GM18907 (cell line): Measurements from ENCODE around the gene ABCA12.
A peak's percentile ranks its signal among the peaks of the same experiment; 100 is the strongest.

Experiments used
- ATAC-seq: cut with Tn5 transposase; IDR thresholded peaks from one replicate; pipeline ENCODE4 v1.9.1; 2021; ENCODE audit warnings: mild to moderate bottlenecking, moderate library complexity; ENCODE audit not compliant: unreplicated experiment

The ABCA12 gene

DNA sequence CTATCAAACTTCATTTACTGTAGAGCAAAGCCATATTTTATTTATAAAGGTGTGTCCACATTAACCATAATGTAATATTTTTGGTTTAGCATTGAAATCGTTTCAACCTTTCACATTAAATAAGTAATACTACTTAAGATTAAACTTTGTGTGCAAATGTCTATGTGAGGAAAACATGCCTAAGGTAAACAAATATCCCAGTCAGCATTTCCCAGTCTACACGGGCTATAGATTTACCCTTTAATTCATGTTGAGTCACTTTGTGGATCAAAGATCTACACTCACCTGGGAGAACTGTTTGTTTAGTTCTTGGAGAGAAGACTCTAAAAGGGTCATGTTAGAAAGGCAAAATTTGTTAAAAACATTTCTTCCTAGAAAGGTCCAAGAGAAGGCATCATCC, 89.1 kb downstream of the ABCA12 start:
- no peak for ATAC-seq

GRCh38 chr2:215038421-215038820, 100.0 kb downstream of the ABCA12 start:
- no peak for ATAC-seq

GRCh38 chr2:215036314-215036713, 102.1 kb downstream of the ABCA12 start:
- ATAC-seq: no peak

- ATAC-seq: no peak
Observed at GRCh38 chr2:215034154-215034553, 104.3 kb downstream of the ABCA12 start.

DNA sequence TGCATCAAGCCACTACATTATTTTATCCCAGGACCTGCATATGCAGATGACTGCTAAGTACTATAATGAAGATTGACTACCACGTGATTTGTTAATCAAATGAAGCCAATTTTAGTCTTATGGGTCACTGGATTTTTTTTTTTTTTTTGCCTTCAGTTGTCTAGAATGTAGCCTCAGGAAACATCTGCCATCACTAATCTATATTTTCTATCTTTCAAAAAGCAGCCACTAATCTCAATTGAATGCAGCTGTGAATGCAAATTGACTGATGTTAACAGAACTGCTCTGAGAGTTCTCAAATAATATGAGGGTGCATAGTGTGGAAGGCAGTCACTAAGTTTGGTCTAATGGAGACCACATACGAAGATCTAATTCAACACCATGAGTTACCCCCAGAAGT, 106.3 kb downstream of the ABCA12 start:
- ATAC-seq: no peak

GRCh38 chr2:215031321-215031720, 107.1 kb downstream of the ABCA12 start:
- ATAC-seq: no peak

- ATAC-seq: no peak
Observed at GRCh38 chr2:215029936-215030335, 108.5 kb downstream of the ABCA12 start.

DNA sequence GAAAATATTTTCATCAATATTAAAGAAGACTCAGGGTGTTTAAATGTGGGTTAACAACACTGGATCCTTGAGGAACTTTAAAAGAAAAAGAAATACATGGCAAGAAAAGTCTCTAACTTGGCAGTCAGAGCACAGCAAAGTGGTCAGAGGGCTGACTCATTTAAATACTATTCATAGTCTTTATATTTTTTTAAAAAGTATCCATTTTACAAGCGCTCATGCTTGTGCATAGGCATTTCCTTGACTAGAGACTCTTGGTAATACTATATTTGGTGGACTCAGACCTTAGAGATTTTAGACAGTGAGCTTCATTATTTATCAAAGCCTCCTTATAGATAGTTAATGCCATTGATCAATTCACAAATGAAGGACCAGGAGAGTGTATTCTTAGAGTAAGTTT, 110.2 kb downstream of the ABCA12 start:
- ATAC-seq: no peak

DNA sequence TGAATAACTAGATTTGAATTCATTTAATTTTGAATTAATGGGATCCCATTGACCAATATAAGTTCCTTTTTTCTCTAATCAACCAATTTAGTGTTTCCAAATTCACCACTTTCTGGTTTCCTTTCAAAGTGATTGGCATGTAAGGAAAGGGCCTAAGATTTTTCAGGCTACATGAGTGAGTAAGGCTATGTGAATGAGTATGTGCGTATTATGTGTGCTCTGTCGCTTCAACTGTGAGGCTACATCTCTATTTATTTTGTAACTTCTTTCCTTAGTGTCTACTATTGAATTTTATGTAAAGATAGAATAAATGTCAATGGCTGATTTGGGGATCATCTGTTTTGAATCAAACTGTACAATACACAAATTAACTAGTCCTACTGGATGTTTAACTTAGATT, 110.6 kb downstream of the ABCA12 start:
- ATAC-seq: no peak

GRCh38 chr2:215022910-215023309, 115.5 kb downstream of the ABCA12 start:
- ATAC-seq: no peak

DNA sequence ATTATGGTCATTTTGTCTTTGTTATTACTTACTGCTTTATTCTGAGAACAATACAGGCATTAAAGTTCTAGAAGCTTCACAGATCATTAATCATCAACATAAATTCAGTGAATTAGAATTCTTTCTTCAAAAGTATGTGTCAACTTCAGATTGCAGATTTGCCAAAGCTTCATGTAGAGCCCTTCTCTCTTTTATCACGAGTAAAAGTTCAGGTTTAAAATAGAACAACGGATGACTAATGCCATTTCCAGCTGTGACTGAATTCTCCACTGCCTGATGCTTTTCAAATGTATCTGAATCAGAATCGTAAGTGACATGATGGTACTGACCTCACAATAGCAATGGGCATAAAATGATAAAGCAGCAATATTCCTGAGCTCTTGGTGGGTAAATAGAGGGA, 116.0 kb downstream of the ABCA12 start:
- no peak for ATAC-seq

- no peak for ATAC-seq
Observed at GRCh38 chr2:215020283-215020682, 118.1 kb downstream of the ABCA12 start.

DNA sequence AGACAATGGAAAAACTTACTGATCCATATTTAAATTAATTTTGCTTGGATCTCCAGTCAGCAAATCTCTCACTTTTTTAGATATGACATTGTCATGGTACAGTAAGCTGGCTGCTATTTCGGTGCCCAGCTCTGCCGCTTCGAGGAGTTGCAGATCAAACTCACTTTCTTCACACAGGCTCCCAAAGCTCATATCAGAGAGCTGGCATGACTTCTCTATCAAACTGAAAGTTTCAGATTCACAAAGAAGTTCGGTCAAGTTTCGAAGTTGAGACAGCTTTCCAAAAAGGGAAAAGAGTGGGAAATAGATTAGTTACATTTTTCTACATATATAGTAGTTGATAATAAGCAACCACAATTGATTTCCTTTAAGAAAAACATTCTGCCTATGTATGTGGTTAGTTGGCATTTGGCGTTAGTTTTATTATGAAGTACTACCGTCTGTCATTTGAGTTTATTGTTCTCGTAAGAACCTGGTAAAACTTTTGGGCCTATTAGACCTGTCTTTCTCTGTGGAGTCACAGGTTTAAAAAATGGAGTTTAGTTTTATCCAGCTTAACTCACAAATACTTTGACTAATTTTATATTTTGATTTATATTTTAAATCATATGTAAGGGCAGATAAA, 118.8 kb downstream of the ABCA12 start:
- peak; percentile 47 for ATAC-seq

DNA sequence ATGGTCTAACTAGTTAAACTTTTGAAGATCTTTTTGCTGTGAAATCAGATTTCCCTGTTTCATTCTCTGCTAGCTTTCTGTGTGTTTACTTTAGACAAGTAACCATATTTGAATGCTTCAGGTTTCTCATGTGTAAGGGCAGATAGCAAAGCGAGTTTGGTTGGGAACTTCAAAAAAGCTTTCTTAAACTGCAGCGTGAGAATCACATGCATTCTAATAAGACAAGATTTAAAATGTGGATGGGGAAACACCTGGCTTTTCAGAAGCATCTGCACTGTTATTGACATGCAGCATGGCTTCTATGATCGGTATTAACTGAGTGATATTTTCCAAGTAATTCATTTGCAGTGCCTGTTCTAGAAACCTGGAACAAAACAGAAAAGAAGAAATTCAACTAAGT, 119.3 kb downstream of the ABCA12 start:
- no peak for ATAC-seq

- no peak for ATAC-seq
Observed at GRCh38 chr2:215015421-215015820, 123.0 kb downstream of the ABCA12 start.

- ATAC-seq: no peak
Observed at GRCh38 chr2:215010390-215010789, 128.0 kb downstream of the ABCA12 start.

- ATAC-seq: no peak
Observed at GRCh38 chr2:215003001-215003400, 135.4 kb downstream of the ABCA12 start.

DNA sequence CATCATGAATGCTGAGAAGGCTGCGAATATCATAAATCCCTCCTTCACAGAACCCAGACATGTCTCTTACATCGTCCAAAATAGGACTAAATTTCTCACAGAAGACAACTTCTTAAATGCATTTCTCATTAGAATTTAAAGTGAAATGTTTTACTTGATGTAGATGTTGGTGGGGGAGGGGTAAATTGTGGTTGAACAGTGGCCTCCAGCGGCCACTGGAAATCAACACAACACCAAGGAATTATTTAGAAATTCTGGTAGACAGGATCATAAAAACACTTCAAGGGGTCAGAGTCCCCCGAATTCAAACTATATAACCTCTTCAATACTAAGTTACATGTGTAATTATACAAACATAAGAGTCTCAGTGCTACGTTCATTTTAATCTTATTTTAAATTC, 135.9 kb downstream of the ABCA12 start:
- ATAC-seq: peak; percentile 71

- no peak for ATAC-seq
Observed at GRCh38 chr2:215000721-215001120, 137.7 kb downstream of the ABCA12 start.

DNA sequence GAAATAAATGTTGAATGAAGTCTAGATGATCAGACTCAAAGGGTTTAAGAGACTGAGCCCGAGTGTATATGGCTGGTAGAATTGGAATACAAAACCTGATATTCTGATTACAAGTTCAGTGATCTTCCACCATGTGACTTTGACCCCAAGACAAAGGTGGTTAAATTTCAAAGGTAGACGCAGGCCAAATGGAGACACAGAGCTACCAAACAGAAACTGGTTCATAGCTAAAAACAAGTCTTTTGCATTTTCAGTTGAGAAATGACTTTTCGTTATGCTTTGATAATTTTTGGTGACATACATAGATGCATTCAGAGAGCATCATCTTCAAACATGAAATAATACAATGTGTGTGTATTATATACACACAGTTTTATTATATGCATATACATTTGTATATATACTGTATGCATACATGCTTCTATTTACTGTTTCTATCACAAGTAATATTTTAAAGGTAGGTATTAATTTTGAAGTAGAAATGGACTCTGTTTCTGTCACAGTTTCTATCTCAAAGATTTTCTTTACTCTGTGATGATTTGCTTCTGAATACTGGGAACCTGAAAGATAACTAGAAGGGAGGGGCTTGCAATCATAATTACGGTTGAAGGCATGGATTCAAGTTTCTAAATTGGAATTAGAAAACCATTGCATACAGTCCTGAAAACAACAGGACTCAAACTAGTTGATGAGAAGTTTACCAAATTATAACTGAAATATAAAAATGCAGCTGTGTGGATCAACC, 142.3 kb downstream of the ABCA12 start:
- peak; percentile 96 for ATAC-seq

DNA sequence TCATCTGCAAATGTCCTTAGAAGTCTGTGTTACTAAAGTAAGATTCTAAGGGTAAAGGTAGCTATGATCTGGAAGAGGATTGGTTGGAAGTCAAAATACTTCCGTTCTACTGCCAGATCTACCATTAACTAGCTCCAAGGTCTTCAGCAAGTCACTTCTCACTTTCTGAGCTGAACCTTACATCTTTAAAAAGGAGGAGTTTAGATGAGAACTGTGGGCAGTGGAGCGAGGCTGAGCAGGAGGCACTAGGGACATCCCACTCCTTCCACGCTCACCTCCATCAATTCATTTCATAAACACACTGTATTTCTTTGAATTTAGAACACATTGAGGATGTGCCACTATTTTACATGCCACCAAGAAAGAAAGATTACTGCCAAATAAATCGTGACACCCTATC, 143.0 kb downstream of the ABCA12 start:
- ATAC-seq: peak; percentile 51

DNA sequence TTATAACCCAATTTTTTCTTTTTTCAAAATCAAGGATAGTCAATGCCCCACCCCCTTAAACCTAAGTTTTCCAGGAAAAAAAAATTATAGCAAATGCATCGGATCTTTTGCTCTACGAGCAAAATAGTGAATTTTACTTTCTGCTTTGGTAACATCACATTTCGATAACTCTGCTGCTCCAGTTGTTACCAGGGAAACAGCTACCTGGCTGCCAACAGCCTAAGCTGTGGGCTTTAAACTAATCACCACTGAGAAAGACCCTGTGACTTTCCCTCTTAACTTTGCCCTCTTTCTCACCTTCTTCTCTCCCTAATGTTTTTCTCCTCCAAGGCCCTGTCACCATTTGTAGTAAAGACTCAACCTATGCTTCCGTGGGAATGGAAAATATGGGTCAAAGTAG, 145.5 kb downstream of the ABCA12 start:
- no peak for ATAC-seq

GRCh38 chr2:214989187-214989586, 149.2 kb downstream of the ABCA12 start:
- ATAC-seq: no peak
